ENCODE results near the gene PTTG2. TPM values are rescaled to one million over a fixed set of nuclear protein-coding genes. Genes with fewer than 3 reads are reported as not detected.

The PTTG2 gene
- total RNA-seq, 1 experiment from 2014 or later = 0.35 TPM

- TF ChIP-seq ZNF425 (CRISPR knock-in tag; conservative IDR thresholded peaks at IDR 0.05) = no peak
- TF ChIP-seq USF1 (CRISPR knock-in tag; IDR thresholded peaks at IDR 0.05) = no peak
- TF ChIP-seq NFYB (CRISPR knock-in tag; conservative IDR thresholded peaks at IDR 0.05; ENCODE audit: low read depth) = no peak
- no peak for TF ChIP-seq ZNF281 (CRISPR knock-in tag; IDR thresholded peaks at IDR 0.05)
- TF ChIP-seq ZNF423 (CRISPR knock-in tag; IDR thresholded peaks at IDR 0.05) = no peak
Observed at GRCh38 chr4:38003102-38003501, 42.9 kb downstream of the PTTG2 start (continued).

GRCh38 chr4:38003628-38004027, 43.4 kb downstream of the PTTG2 start:
- Mint-ChIP-seq H3K27me3 (ENCODE audit: low read depth) (no peaks in the 10 kb centered on the region), H3K27ac (peak overlapping the region; percentile 70; the same call in 1 of the 2 replicates), H3K9me3 (no peaks in the 10 kb centered on the region), H3K4me3 (no peak overlapping the region), H3K4me1 (peaks cover 73% of the 10 kb centered on the region), H3K36me3 (no peaks in the 10 kb centered on the region)
- POLR2A ChIA-PET = interaction anchor here (1.0 kb wide), 1 partner anchor 15 kb away, joined by 3 read pairs; no protein-coding TSS in a partner anchor
- no peak for ATAC-seq
- TF ChIP-seq ZNF121 (CRISPR knock-in tag; IDR thresholded peaks at IDR 0.05) = peak; percentile 83
- TF ChIP-seq FOXJ3 (CRISPR knock-in tag; IDR thresholded peaks at IDR 0.05; ENCODE audit: borderline replicate concordance) = no peak
- DNase-seq (ENCODE audit: low spot score) = no peak
- CTCF ChIA-PET = interaction anchor here (1.3 kb wide), 1 partner anchor 25 kb away, joined by 3 read pairs; no protein-coding TSS in a partner anchor

GRCh38 chr4:38004062-38004461, 43.9 kb downstream of the PTTG2 start:
- no peaks in the 10 kb centered on the region for H3K27me3 Mint-ChIP-seq (ENCODE audit: low read depth)
- H3K27ac Mint-ChIP-seq = peak overlapping the region; percentile 10; the same call in 1 of the 2 replicates
- no peaks in the 10 kb centered on the region for H3K9me3 Mint-ChIP-seq
- ChIA-PET POLR2A (interaction anchor here (1.0 kb wide), 1 partner anchor 16 kb away, joined by 3 read pairs; no protein-coding TSS in a partner anchor), CTCF (interaction anchor here (1.3 kb wide), 1 partner anchor 25 kb away, joined by 3 read pairs; no protein-coding TSS in a partner anchor)
- no peak for ATAC-seq
- no peak for DNase-seq (ENCODE audit: low spot score)
- H3K36me3 Mint-ChIP-seq = no peaks in the 10 kb centered on the region
- TF ChIP-seq MLX (CRISPR knock-in tag; IDR thresholded peaks at IDR 0.05) = no peak
- TF ChIP-seq FOXP1 (CRISPR knock-in tag; IDR thresholded peaks at IDR 0.05; ENCODE audit: borderline replicate concordance) = no peak
- no peak for TF ChIP-seq CREB1 (CRISPR knock-in tag; IDR thresholded peaks at IDR 0.05)
- TF ChIP-seq GABPB1 (CRISPR knock-in tag; IDR thresholded peaks at IDR 0.05) = no peak
- TF ChIP-seq OVOL2 (CRISPR knock-in tag; IDR thresholded peaks at IDR 0.05; ENCODE audit: borderline replicate concordance) = no peak
- TF ChIP-seq GRHL2 (CRISPR knock-in tag; IDR thresholded peaks at IDR 0.05; ENCODE audit: insufficient replicate concordance, severe bottlenecking) = no peak
- no peak for TF ChIP-seq SMAD4 (CRISPR knock-in tag; IDR thresholded peaks at IDR 0.05)
- TF ChIP-seq MXD4 (CRISPR knock-in tag; IDR thresholded peaks at IDR 0.05; ENCODE audit: borderline replicate concordance) = no peak
- no peak for TF ChIP-seq ERG (CRISPR knock-in tag; IDR thresholded peaks at IDR 0.05)
- no peak for TF ChIP-seq ATF1 (CRISPR knock-in tag; IDR thresholded peaks at IDR 0.05)
- TF ChIP-seq CTCF (IDR thresholded peaks at IDR 0.05) = no peak
- TF ChIP-seq ZNF671 (CRISPR knock-in tag; IDR thresholded peaks at IDR 0.05) = no peak
- TF ChIP-seq KAT7 (CRISPR knock-in tag; IDR thresholded peaks at IDR 0.05; ENCODE audit: borderline replicate concordance) = no peak
- H3K4me1 Mint-ChIP-seq = peaks cover 73% of the 10 kb centered on the region
- no peak overlapping the region for H3K4me3 Mint-ChIP-seq
